GM19035 (cell line): Measurements from ENCODE around the gene BRCC3.
"Not testable (repeated sequence)": the region's sequence is repeated elsewhere in the genome, so short reads cannot be mapped to it uniquely, and the experiment has no call there.

Experiments
- ATAC-seq: cut with Tn5 transposase; IDR thresholded peaks from one replicate; pipeline ENCODE4 v1.9.1; 2021; ENCODE audit not compliant: unreplicated experiment

The BRCC3 gene

DNA sequence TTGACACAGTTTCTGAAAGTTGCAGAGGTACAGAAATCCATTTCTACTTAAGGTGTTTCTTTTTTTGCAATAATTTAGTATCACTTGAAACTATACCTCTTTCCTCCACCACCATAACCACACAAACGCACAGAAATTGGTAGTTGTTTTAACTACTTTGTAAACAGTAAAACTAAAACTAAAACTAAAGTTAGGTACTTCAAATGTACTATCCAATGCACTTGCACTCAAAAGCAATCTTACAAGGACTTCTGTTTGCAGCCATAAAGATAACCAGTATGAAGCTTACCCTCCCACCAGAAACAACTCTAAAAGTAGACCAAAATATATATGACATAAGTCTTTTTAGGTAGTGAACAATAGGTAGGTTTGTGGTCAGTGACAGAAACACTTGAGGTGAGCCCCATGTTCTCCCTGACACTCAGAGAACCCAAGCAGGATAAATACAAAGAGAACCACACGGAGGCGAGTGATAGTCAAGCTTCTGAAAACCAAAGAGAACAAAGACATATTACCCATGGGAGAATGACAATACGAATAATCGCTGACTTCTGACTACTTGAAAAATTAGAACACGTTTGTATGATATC lies 72.7 kb downstream of the BRCC3 start:
- no peak for ATAC-seq

DNA sequence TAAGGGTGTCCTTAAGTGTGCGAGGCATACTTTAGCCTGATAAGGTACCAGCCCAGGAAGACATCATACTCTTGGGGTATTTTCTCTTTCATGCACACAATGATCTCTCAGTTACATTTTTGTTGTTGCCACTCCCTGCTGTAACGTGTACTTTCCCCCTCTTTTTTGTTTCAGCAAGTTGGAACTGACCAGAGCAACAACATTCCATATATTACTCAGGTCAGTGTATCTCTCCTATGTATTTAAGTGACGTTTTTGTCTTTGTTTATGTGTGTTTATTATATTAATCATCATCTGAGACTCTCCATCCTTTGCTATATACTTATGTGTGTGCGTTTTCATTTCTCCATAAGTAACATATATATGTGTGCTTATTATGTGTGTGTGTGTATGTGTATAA lies 73.6 kb downstream of the BRCC3 start:
- no peak for ATAC-seq

DNA sequence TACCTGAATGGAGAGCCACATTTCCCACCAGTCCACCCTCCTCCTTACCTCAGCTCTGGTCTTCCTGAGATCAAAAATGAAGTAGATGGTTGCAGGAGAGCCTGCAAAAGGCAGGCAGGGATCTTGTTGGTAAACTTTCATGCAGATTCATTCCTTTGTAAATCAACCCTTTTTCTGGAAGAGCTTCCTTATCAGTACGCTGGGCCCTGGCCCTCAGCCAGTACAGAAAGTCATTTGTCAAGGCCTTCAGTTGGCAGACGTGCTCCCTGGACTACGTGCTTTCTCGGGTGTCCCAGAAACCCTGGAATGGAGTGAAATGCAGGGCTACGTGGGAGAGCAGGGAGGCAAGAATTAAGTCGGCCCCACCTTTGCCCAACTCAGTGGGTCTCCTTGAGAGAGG lies 76.3 kb downstream of the BRCC3 start:
- not testable (repeated sequence) for ATAC-seq

DNA sequence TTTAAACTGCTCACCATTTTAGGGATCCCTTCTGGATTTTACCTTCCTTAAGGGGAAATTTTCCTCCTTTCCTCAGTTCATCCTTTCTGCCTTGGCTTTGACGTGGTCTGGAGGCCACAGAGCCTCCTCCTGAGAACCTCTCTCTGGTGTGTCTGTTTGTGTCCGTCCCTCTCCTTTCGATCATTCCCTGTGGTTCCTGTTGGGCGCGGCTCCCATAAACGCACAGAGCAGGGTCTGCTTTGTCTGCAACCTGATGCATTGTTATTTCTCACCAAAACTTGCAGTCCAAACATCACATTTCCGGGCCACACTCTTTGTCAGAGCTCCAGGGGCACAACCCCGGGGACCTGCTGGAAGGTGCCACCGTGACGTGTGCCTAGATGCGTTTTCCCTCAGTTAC lies 76.9 kb downstream of the BRCC3 start:
- not testable (repeated sequence) for ATAC-seq

DNA sequence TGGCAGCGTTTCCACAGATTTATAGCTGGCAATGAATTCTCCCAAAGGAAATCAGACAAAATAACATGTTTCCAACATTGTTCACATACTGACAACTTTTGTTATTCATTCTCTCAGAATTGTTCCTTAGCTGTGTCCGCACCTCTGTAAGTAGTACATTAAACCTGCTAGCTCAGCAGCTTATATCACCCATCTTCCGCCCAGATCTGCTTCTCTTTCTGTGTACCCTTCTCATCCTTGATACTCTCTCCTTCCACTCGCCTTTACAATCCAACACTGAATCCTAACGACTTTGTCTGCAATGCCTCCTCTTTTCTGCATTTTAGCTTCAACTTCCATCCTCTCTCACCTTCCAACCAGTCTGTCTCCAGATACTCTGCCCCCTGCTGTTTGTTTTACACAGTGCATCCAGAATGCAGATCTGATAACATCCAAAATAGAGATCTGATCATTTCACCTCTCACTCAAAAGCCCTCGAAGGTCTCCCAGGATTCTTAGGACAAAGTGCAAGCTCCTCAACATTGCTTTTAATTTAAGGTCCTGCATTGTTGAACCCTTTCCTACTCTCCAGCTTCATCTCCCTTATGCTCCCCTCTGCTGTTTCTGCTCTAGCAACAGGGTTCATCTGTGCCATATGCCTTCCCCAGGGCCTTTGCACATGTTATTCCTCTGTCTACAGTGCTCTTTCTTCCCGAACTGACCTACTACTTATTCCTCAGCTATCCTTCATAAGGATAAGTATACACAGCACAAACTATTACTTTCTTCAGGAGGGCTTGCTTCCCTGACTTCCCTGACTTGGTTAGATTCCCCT lies 77.6 kb downstream of the BRCC3 start:
- ATAC-seq = no peak

DNA sequence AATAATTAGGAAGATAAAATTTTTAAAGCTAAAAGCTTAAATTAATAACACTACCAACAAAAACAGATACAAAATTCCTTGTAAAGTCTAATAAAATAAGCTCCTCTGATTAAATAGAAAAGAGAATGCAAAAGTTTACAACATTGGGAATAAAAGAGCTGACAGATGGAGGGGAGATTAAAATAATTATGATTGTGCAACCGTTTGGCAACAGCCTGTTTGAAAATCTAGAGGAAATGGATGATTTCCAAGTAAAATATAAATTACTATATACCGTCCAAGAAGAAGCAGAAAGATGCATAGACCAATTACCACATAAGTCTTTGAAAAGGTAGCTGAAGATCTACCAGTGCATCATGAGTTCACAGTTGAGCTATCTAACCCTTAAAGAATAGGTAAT lies 98.6 kb downstream of the BRCC3 start:
- ATAC-seq = no peak
